SK-N-SH treated with all-trans-retinoic acid at 6 μM for 48 hours (cell line): ENCODE measurements around the gene PBX1.

Experiments
- ARNTL ChIP-seq: fragments of 450-650 bp; formaldehyde crosslinking; IDR thresholded peaks from 2 replicates; pipeline ENCODE4 v1.5.0; 2020; ENCODE audit warnings: low read depth, mild to moderate bottlenecking, moderate library complexity, borderline replicate concordance
- BACH2 ChIP-seq: fragments of 250-450 bp; sonication (Bioruptor Pico); IDR thresholded peaks from 2 replicates; pipeline ENCODE4 v1.9.0; 2021; ENCODE audit warnings: mild to moderate bottlenecking, borderline replicate concordance
- CSDC2 ChIP-seq: fragments of 250-450 bp; sonication (Bioruptor Pico); IDR thresholded peaks from 2 replicates; pipeline ENCODE4 v1.5.0; 2020; ENCODE audit warnings: mild to moderate bottlenecking, moderate library complexity
- GLIS3 ChIP-seq: fragments of 250-450 bp; sonication (Bioruptor Pico); IDR thresholded peaks from 2 replicates; pipeline ENCODE4 v1.5.0; 2020; ENCODE audit warnings: mild to moderate bottlenecking, moderate library complexity
- ISL1 ChIP-seq: fragments of 250-450 bp; sonication (Bioruptor Pico); IDR thresholded peaks from 2 replicates; pipeline ENCODE4 v2.1.2; 2022; ENCODE audit warnings: mild to moderate bottlenecking, moderate library complexity
- RARB ChIP-seq: fragments of 250-450 bp; sonication (Bioruptor Pico); IDR thresholded peaks from 2 replicates; pipeline ENCODE4 v1.8.0; 2021; ENCODE audit warnings: mild to moderate bottlenecking, moderate library complexity
- TCF4 ChIP-seq: fragments of 250-450 bp; sonication (Bioruptor Pico); IDR thresholded peaks from 2 replicates; pipeline ENCODE4 v1.8.0; 2021; ENCODE audit warnings: mild to moderate bottlenecking, moderate library complexity, borderline replicate concordance
- ZNF70 ChIP-seq: fragments of 450-650 bp; formaldehyde crosslinking; IDR thresholded peaks from 2 replicates; pipeline ENCODE4 v1.5.0; 2020; ENCODE audit warnings: mild to moderate bottlenecking, moderate library complexity
- ZNF8 ChIP-seq: fragments of 450-650 bp; formaldehyde crosslinking; IDR thresholded peaks from 2 replicates; pipeline ENCODE4 v1.5.0; 2020; ENCODE audit warnings: mild to moderate bottlenecking, moderate library complexity
- TF ChIP-seq, protein P1 (sequence below): fragments of 250-450 bp; sonication (Bioruptor Pico); IDR thresholded peaks from 2 replicates; pipeline ENCODE4 v1.5.1; 2020; ENCODE audit warnings: low read depth, mild to moderate bottlenecking, moderate library complexity
- TF ChIP-seq, protein P2 (sequence below): fragments of 250-450 bp; sonication (Bioruptor Pico); IDR thresholded peaks from 2 replicates; pipeline ENCODE4 v1.5.0; 2020; ENCODE audit warnings: mild to moderate bottlenecking, moderate library complexity
- TF ChIP-seq, protein P3 (sequence below): fragments of 250-450 bp; sonication (Bioruptor Pico); IDR thresholded peaks from 2 replicates; pipeline ENCODE4 v1.5.1; 2021; ENCODE audit warnings: mild to moderate bottlenecking, moderate library complexity

DNA sequence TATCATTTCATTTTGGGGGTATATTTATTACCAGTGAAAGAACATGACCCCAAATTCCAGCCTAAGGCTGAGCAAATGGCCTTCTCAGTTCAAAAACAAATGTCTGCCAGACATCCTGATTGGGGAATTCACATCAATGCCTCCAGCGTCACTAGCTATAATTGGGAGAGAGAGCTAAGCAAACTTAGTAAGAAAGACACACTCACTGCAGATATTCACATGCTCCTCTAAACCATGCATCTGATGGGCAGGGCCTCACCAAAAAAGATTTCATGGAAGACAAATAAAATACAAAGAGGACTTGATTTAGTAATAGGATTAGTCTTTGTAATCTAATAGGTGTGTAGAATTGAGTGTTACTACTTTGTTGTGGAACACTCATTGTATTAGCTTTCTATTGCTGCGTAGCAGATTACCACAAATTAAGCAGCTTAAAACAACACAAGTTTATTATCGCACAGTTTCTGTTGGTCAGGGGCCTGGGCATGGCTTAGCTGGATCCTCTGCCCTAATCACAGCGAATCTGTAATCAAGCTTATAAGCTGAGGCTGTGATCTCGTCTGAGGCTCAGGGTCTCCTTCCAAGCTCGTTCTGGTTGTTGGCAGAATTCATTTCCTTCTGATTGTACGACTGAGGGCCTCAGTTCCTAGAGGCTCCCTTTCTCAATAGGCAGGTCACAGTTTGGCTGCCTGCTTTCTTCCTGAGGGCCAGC, 243.0 kb downstream of the PBX1 start:
- TF ChIP-seq ZNF70 (CRISPR knock-in tag) (no peak), GLIS3 (CRISPR knock-in tag) (no peak), BACH2 (no peak), ISL1 (no peak), CSDC2 (CRISPR knock-in tag) (no peak), TCF4 (CRISPR knock-in tag) (no peak), ARNTL (CRISPR knock-in tag) (no peak), RARB (CRISPR knock-in tag) (no peak), ZNF8 (CRISPR knock-in tag) (no peak)
- TF ChIP-seq, protein P1, sequence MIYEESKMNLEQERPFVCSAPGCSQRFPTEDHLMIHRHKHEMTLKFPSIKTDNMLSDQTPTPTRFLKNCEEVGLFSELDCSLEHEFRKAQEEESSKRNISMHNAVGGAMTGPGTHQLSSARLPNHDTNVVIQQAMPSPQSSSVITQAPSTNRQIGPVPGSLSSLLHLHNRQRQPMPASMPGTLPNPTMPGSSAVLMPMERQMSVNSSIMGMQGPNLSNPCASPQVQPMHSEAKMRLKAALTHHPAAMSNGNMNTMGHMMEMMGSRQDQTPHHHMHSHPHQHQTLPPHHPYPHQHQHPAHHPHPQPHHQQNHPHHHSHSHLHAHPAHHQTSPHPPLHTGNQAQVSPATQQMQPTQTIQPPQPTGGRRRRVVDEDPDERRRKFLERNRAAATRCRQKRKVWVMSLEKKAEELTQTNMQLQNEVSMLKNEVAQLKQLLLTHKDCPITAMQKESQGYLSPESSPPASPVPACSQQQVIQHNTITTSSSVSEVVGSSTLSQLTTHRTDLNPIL (CRISPR knock-in tag): no peak
- TF ChIP-seq, protein P2, sequence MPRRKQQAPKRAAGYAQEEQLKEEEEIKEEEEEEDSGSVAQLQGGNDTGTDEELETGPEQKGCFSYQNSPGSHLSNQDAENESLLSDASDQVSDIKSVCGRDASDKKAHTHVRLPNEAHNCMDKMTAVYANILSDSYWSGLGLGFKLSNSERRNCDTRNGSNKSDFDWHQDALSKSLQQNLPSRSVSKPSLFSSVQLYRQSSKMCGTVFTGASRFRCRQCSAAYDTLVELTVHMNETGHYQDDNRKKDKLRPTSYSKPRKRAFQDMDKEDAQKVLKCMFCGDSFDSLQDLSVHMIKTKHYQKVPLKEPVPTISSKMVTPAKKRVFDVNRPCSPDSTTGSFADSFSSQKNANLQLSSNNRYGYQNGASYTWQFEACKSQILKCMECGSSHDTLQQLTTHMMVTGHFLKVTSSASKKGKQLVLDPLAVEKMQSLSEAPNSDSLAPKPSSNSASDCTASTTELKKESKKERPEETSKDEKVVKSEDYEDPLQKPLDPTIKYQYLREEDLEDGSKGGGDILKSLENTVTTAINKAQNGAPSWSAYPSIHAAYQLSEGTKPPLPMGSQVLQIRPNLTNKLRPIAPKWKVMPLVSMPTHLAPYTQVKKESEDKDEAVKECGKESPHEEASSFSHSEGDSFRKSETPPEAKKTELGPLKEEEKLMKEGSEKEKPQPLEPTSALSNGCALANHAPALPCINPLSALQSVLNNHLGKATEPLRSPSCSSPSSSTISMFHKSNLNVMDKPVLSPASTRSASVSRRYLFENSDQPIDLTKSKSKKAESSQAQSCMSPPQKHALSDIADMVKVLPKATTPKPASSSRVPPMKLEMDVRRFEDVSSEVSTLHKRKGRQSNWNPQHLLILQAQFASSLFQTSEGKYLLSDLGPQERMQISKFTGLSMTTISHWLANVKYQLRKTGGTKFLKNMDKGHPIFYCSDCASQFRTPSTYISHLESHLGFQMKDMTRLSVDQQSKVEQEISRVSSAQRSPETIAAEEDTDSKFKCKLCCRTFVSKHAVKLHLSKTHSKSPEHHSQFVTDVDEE (CRISPR knock-in tag): no peak
- TF ChIP-seq, protein P3, sequence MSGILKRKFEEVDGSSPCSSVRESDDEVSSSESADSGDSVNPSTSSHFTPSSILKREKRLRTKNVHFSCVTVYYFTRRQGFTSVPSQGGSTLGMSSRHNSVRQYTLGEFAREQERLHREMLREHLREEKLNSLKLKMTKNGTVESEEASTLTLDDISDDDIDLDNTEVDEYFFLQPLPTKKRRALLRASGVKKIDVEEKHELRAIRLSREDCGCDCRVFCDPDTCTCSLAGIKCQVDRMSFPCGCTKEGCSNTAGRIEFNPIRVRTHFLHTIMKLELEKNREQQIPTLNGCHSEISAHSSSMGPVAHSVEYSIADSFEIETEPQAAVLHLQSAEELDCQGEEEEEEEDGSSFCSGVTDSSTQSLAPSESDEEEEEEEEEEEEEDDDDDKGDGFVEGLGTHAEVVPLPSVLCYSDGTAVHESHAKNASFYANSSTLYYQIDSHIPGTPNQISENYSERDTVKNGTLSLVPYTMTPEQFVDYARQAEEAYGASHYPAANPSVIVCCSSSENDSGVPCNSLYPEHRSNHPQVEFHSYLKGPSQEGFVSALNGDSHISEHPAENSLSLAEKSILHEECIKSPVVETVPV: no peak
